SW 1271 (cell line): ENCODE results near the gene ILKAP.

Experiments used
- DNase-seq, 2 experiments: peaks; one replicate each; lab custom pipeline; 2025; lab: John Stamatoyannopoulos, UW

Gene ILKAP

GRCh38 chr2:238124488-238125126 is 78.9 kb downstream of the ILKAP start:
- DNase-seq: no peak

GRCh38 chr2:238123991-238124470 is 79.5 kb downstream of the ILKAP start:
- DNase-seq: no peak

GRCh38 chr2:238123218-238123971 is 80.1 kb downstream of the ILKAP start:
- no peak for DNase-seq

GRCh38 chr2:238122287-238123217 is 80.9 kb downstream of the ILKAP start:
- no peak for DNase-seq

GRCh38 chr2:238121511-238122286 is 81.8 kb downstream of the ILKAP start:
- DNase-seq: no peak

GRCh38 chr2:238120463-238121298 is 82.8 kb downstream of the ILKAP start:
- no peak for DNase-seq
